Aorta (tissue), 5 donors: ENCODE measurements around the gene LAG3. TPM values are rescaled to one million over a fixed set of nuclear protein-coding genes. Genes with fewer than 3 reads are reported as not detected.
"Not testable (repeated sequence)": the region's sequence is repeated elsewhere in the genome, so short reads cannot be mapped to it uniquely, and the experiment has no call there.

ENCODE experiments used
- ATAC-seq: fragments of 200-7000 bp; cut with Tn5 transposase; one replicate; pipeline ENCODE4 v1.9.1; 2022; ENCODE audit warnings: moderate library complexity; ENCODE audit not compliant: low FRiP score
- DNase-seq, 2 donors: peaks; one replicate each; pipeline ENCODE4 v3.0.0-alpha.2; 2020
- H3K27ac ChIP-seq, 2 donors: one replicate each; pipeline ENCODE4 v1.5.1; 2013; ENCODE audit warnings: low read length in 2 of 2, mild to moderate bottlenecking in 2 of 2, moderate library complexity in 2 of 2, control low read depth in 1 of 2, inconsistent platforms in 1 of 2, low read depth in 1 of 2
- H3K27me3 ChIP-seq, 2 donors: one replicate each; pipeline ENCODE4 v1.6.1; 2013; ENCODE audit warnings: control low read depth in 1 of 2, low read length in 1 of 2, mild to moderate bottlenecking in 1 of 2, moderate library complexity in 1 of 2; ENCODE audit not compliant: insufficient read depth in 2 of 2, control insufficient read depth in 1 of 2
- H3K36me3 ChIP-seq, 2 donors: one replicate each; pipeline ENCODE4 v1.6.1; 2013; ENCODE audit warnings: control low read depth in 1 of 2, low read length in 1 of 2, mild to moderate bottlenecking in 1 of 2; ENCODE audit not compliant: insufficient read depth in 2 of 2, control insufficient read depth in 1 of 2
- H3K4me1 ChIP-seq, 2 donors: one replicate each; pipeline ENCODE4 v1.6.1; 2013; ENCODE audit warnings: low read length in 2 of 2, control low read depth in 1 of 2, mild to moderate bottlenecking in 1 of 2, moderate library complexity in 1 of 2; ENCODE audit not compliant: insufficient read depth in 2 of 2, control insufficient read depth in 1 of 2
- H3K4me3 ChIP-seq, 2 donors: one replicate each; pipeline ENCODE4 v1.5.1; 2013; ENCODE audit warnings: low read length in 2 of 2, control low read depth in 1 of 2, mild to moderate bottlenecking in 1 of 2
- H3K9me3 ChIP-seq: one replicate; pipeline ENCODE4 v1.6.1; 2013; ENCODE audit warnings: mild to moderate bottlenecking, low read length; ENCODE audit not compliant: control insufficient read depth
- WGBS, 2 donors: extraction: QIAGEN DNeasy Blood & Tissue Kit; methylation state at CpG; one replicate each; pipeline ENCODE4 v1.1.7; 2013; 5-methylcytosine and 5-hydroxymethylcytosine counted together
- intact Hi-C, 2 donors: fragments of 100-400 bp; cut with DNase I; formaldehyde crosslinking; loops; one replicate each; pipeline versions ENCODE4 v1.14.2 to v1.15.0; 2022
- polyA plus RNA-seq, 2 donors: library from polyadenylated mRNA; stranded (reverse); fragments of 200-250 nt; gene quantifications; one replicate each; pipeline ENCODE4 v1.2.3, GENCODE V29; 2013
- total RNA-seq, 2 donors: library from RNA; stranded (reverse); fragmentation: NEBNext Ultra II Directional; extraction: Animal tissue kit (Norgen Biotek cat#: 25700); gene quantifications; one replicate each; pipeline ENCODE4 v1.2.1, GENCODE V29; 2021
- donor health status: healthy with polysubstance abuse.
- donor health status: Bipolar disorder and iron deficiency.
- donor health status: DM: no; HTN: no; CAD: no.
- donor health status: DM: no; HTN: no; CAD: no.
- donor health status: DM: yes; HTN: yes; CAD: no.

The LAG3 gene
- total and polyA plus RNA-seq, 4 donors = 0.25 to 2.4 (median 1.5) TPM

DNA sequence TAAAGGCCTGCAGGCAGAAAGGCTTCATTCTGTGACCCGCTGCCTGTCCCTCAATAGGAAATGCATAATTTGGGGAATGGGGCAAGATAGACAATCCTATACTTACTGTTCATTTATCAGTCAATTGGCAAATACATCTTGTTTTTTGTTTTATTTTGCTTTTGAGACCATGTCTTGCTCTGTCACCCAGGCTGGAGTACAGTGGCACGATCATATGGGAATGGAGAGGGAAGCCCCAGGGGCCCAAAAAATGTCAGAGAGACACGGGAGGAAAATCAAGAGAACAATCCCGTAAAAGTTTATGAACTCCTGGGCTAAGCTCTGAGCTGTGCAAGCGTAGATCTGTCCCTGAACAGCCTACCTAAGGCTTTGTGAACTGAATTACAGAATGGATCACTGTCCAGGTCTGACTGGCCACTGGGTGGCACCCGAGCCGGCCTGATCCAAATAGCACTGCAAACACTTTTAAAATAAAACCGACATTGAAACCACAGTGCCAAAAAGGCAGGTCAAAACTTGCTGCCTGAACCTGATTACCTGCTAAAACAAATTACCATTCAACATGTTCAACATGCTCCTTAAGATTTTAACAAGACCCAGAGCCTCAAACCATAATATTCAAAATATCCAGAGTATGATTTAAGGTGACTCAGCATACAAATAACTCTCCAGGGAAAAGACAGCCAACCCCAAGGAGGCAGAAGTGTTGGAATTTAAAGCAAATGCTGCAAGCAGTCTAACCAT, 36.7 kb upstream of the LAG3 start:
- WGBS, 2 donors = 30 to 37% methylated on average over 8 of the region's 8 CpGs
- H3K27me3 ChIP-seq = no peaks in the 10 kb centered on the region
- H3K9me3 ChIP-seq = no peaks in the 10 kb centered on the region
- intact Hi-C loops = loop anchor here (5.0 kb wide), 1 partner anchor 42 kb away; no protein-coding TSS in a partner anchor
- no peaks in the 10 kb centered on the region for H3K4me1 ChIP-seq
- H3K36me3 ChIP-seq = peaks cover 0 to 2% of the 10 kb centered on the region in 2 donors
- no peak overlapping the region for H3K27ac ChIP-seq
- H3K4me3 ChIP-seq = no peak overlapping the region
- ATAC-seq = peak; percentile 80
- peak in 1 of 2 donors; percentile 71 for DNase-seq

DNA sequence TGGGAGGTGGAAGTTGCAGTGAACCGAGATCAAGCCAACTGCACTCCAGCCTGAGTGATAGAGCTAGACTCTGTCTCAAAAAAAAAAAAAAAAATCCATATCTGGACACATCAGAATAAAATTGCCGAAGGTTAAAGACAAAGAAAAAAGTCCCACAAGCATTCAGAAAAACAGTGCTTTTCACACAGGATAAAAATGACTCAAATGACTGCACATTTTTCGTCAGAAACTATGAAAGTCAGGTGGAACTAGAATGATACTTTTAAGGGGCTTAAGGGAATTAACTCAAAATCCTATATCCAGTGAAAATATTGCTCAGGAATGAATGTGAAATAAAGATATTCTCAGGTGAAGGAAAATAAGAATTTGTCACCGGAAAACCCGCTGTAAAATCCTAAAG, 35.6 kb upstream of the LAG3 start:
- Histone ChIP-seq H3K9me3 (no peaks in the 10 kb centered on the region), H3K4me3 (no peak overlapping the region), H3K4me1 (no peaks in the 10 kb centered on the region), H3K27me3 (no peaks in the 10 kb centered on the region), H3K27ac (no peak overlapping the region), H3K36me3 (peaks cover 0 to 1% of the 10 kb centered on the region in 2 donors)
- intact Hi-C loops = loop anchor here (5.0 kb wide), 1 partner anchor 41 kb away; no protein-coding TSS in a partner anchor
- 94 to 96% methylated on average over 5 of the region's 5 CpGs for WGBS, 2 donors
- DNase-seq = no peak
- no peak for ATAC-seq

DNA sequence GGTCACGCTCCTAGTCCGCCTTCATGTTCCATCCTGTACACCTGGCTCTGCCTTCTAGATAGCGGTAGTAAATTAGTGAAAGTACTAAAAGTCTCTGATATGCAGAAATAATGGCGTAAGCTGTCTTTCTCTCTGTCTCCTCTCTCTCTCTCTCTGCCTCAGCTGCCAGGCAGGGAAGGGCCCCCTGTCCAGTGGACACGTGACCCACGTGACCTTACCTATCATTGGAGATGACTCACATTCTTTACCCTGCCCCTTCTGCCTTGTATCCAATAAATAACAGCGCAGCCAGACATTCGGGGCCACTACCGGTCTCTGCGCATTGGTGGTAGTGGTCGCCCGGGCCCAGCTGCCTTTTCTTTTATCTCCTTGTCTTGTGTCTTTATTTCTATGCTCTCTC, 30.2 kb upstream of the LAG3 start:
- H3K4me1 ChIP-seq, H3K4me3 ChIP-seq, DNase-seq, ATAC-seq, intact Hi-C loops, H3K9me3 ChIP-seq, H3K36me3 ChIP-seq, H3K27me3 ChIP-seq, H3K27ac ChIP-seq: not testable (repeated sequence)
- 81 to 84% methylated on average over 11 to 12 of the region's 12 CpGs for WGBS, 2 donors

DNA sequence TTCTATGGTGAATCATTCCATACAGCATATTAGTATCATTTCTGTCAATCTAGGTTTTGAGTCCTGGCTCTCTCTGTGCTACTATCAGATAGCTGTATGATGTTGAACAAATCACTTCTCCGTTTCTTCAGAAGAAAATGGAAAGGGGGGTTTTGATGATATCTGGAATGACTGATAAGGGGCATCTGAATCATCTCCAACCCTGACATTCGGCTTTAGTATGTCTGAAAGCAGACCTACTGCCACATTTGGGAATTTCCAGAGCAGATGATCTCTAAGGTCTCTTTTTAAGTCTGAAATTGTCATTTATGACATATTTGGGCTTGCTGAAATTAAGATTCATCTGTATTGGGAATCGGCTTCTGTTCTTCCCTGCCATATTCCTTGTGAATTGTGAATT, 29.5 kb upstream of the LAG3 start:
- Histone ChIP-seq H3K27ac (no peak overlapping the region), H3K27me3 (no peaks in the 10 kb centered on the region), H3K4me3 (no peak overlapping the region), H3K4me1 (no peaks in the 10 kb centered on the region), H3K9me3 (no peaks in the 10 kb centered on the region), H3K36me3 (peaks cover 0 to 4% of the 10 kb centered on the region in 2 donors)
- 88 to 90% methylated on average over 3 of the region's 3 CpGs for WGBS, 2 donors
- intact Hi-C loops = no loop called here
- no peak for ATAC-seq
- DNase-seq = no peak

DNA sequence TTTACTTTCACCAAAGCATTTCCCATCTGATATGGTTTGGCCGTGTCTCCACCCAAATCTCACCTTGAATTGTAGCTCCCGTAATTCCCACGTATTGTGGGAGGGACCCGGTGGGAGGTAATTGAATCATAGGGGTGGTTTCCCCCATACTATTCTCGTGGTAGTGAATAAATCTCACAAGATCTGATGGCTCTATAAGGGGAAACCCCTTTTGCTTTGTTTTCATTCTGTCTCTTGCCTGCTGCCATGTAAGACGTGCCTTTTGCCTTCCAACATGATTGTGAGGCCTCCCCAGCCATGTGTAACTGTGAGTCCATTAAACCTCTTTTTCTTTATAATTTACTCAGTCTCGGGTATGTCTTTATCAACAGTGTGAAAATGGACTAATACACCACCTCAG, 29.0 kb upstream of the LAG3 start:
- H3K4me3 ChIP-seq, H3K9me3 ChIP-seq, intact Hi-C loops, ATAC-seq, DNase-seq, H3K27ac ChIP-seq, H3K4me1 ChIP-seq, H3K36me3 ChIP-seq, H3K27me3 ChIP-seq: not testable (repeated sequence)
- 73 to 77% methylated on average over 7 of the region's 7 CpGs for WGBS, 2 donors

DNA sequence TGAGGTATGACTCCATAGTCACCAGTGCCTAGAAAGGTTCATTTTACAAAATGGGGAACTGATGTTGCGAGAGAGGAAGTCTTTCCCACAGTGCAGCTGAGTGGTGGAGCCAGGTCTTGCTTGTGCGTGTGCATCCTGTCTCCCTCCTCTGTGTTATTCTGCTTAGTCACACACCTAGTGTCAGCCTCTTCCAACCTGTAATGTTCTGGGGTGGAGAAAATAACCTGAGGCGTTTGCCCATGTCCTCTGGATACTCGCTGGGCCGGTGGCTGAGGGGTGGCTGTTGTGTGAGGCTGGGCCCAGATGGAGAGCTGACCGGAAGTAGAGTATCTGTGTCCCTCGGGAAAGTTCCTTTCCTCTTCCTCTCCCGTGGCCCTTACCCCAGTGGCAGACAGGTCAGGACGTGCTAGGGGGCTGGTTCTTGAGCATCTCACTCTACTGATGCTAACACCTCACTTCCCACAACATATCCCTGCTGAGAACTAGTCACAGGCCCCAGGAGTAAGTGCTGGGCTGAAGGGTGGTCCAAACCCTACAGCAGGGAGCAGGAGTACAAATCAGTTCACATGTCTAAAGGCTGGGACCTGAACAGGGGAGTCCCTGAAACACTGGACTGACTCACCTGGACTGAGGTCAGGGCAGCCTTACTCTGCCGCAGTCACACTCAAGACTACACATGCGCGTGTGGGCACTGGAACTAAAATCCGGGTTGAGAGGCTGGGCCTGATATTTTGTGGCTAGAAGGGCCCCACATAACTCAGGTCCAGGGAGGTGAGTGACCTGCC, 26.4 kb upstream of the LAG3 start:
- ATAC-seq (peak; percentile 20), DNase-seq (no peak)
- Histone ChIP-seq H3K27me3 (no peaks in the 10 kb centered on the region), H3K36me3 (peaks cover 0 to 14% of the 10 kb centered on the region in 2 donors), H3K27ac (no peak overlapping the region), H3K4me1 (no peaks in the 10 kb centered on the region), H3K9me3 (no peaks in the 10 kb centered on the region), H3K4me3 (no peak overlapping the region)
- 64 to 65% methylated on average over 12 to 13 of the region's 13 CpGs for WGBS, 2 donors
- intact Hi-C loops = no loop called here

DNA sequence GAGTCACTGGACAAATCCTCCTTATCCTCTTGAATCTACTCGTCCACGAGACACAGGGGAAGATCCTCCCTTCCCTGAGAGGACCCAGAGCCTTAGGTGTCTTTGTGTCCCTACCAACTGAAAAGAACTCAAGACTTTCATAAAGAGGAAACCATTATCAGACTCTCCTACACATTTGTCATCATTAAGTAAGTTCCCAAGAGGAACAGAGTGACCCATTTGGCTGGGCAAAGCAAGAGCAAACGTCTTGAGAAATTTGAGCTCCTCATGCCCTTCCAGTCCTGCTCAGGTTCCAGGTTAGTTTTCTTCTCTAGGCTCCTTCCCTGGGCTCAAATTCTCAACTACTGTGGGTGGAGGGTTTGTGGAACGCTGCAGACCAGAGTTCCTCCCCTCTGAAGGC, 25.1 kb upstream of the LAG3 start:
- no peak for ATAC-seq

DNA sequence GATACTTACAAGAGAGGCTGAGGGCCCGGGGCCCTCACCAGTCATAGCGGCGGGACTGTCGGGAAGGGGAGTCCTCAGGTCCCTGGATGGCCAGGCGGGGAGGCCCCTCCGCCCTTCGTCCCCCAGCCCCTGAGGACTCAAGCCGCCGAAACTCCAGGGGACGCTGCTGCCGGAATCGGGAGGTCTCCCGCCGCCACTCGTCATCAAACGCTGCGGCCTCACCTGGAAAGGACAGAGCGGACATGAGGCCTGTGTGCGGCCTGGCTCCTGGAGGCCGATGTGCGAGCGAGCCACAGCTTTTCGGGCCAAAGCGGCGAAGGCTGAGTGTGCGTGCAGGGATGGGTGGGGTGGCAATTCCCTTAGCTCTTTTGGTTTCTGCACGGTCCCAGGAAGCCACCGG, 23.6 kb upstream of the LAG3 start:
- DNase-seq (no peak), ATAC-seq (no peak)
- Histone ChIP-seq H3K27me3 (no peaks in the 10 kb centered on the region), H3K27ac (no peak overlapping the region), H3K36me3 (peaks cover 0 to 14% of the 10 kb centered on the region in 2 donors), H3K4me1 (no peaks in the 10 kb centered on the region), H3K4me3 (no peak overlapping the region), H3K9me3 (no peaks in the 10 kb centered on the region)
- WGBS, 2 donors = 93 to 95% methylated on average over 28 of the region's 28 CpGs
- intact Hi-C loops = no loop called here

More for the DNA sequence above, 25.1 kb upstream of the LAG3 start:
- intact Hi-C loops = no loop called here
- Histone ChIP-seq H3K27ac (no peak overlapping the region), H3K4me1 (no peaks in the 10 kb centered on the region), H3K36me3 (peaks cover 0 to 14% of the 10 kb centered on the region in 2 donors), H3K9me3 (no peaks in the 10 kb centered on the region), H3K4me3 (no peak overlapping the region), H3K27me3 (no peaks in the 10 kb centered on the region)
- WGBS, 2 donors = 54 to 56% methylated on average over 4 of the region's 4 CpGs
- DNase-seq = no peak
